HCT116 (cell line): ENCODE data around the gene ITGBL1. TPM values are rescaled to one million over a fixed set of nuclear protein-coding genes. Genes with fewer than 3 reads are reported as not detected.

Experiments used
- ATAC-seq: fragments of 200-7000 bp; cut with Tn5 transposase; 2 replicates; pipeline ENCODE4 v1.9.1; 2020; ENCODE audit warnings: mild to moderate bottlenecking, moderate library complexity
- BruUV-seq: library from RNA; stranded (reverse); fragments of 400-500 nt; replicated peaks from 2 replicates; lab custom pipeline; 2021; lab: Mats Ljungman, UMichigan
- CTCF ChIA-PET: fragments of 300-600 bp; sonication (Branson Sonifier 250); formaldehyde crosslinking; loops from one replicate; lab custom pipeline; 2021; ENCODE audit warnings: antibody characterized with exemption; lab: Charles Lee
- POLR2A ChIA-PET: fragments of 300-600, 350-600 bp; sonication (Branson Sonifier 250); formaldehyde crosslinking; loops from one replicate; lab custom pipeline; 2021; ENCODE audit warnings: antibody characterized with exemption; lab: Charles Lee
- RAD21 ChIA-PET, 2 experiments: fragments of 300-600 bp; sonication (Branson Sonifier 250); formaldehyde crosslinking; loops; one replicate each; lab custom pipeline; 2023; ENCODE audit warnings: low total read pairs in 2 of 2; ENCODE audit not compliant: uncharacterized antibody in 2 of 2, unreplicated experiment in 2 of 2, low non-redundant PET in 1 of 2; lab: Charles Lee
- DNase-seq: peaks from one replicate; pipeline ENCODE4 v3.0.0-alpha.2; 2010; ENCODE audit warnings: low read depth, low spot score
- H2AFZ ChIP-seq: fragments of 200-600 bp; shearing (Covaris generic), sonication (generic); 2 replicates; pipeline ENCODE4 v1.6.1; 2017; ENCODE audit warnings: low read depth, mixed run types, mixed read lengths, antibody characterized with exemption, low read length; ENCODE audit not compliant: poor library complexity, severe bottlenecking
- H3K27ac ChIP-seq: 2 replicates; pipeline ENCODE4 v1.5.1; 2012; ENCODE audit warnings: low read depth, low read length
- H3K27me3 ChIP-seq: fragments of 200-600 bp; sonication (generic); 2 replicates; pipeline ENCODE4 v1.6.1; 2016; ENCODE audit warnings: mixed run types, low read length, mixed read lengths; ENCODE audit not compliant: insufficient read depth
- H3K36me3 ChIP-seq, 2 experiments: fragments of 200-500 bp in 1 of 2; fragments of 200-600 bp in 1 of 2; sonication (Bioruptor generic) in 1 of 2; sonication (generic) in 1 of 2; 2 replicates each; pipeline versions ENCODE4 v1.5.1 to v1.6.1; 2014 to 2016; ENCODE audit warnings: low read length in 2 of 2, inconsistent platforms in 1 of 2, mixed read lengths in 1 of 2, mixed run types in 1 of 2; ENCODE audit not compliant: insufficient read depth in 2 of 2, control insufficient read depth in 1 of 2
- H3K4me1 ChIP-seq, 2 experiments: fragments of 200-600 bp in 1 of 2; sonication (generic) in 1 of 2; 2 replicates each; pipeline versions ENCODE4 v1.5.1 to v1.6.1; 2012 to 2017; ENCODE audit warnings: low read length in 2 of 2, inconsistent platforms in 1 of 2, mild to moderate bottlenecking in 1 of 2, mixed read lengths in 1 of 2, mixed run types in 1 of 2, moderate library complexity in 1 of 2; ENCODE audit not compliant: insufficient read depth in 2 of 2, control insufficient read depth in 1 of 2
- H3K4me2 ChIP-seq: fragments of 200-600 bp; sonication (generic); 2 replicates; pipeline ENCODE4 v1.6.1; 2017; ENCODE audit warnings: mixed run types, low read length, mixed read lengths
- H3K4me3 ChIP-seq, 2 experiments: fragments of 200-600 bp in 1 of 2; sonication (generic) in 1 of 2; replicated peaks in 1 of 2; 2 replicates each; pipeline ENCODE4 v1.5.1; 2011 to 2016; ENCODE audit warnings: low read length in 2 of 2, control low read depth in 1 of 2, low read depth in 1 of 2, mild to moderate bottlenecking in 1 of 2, mixed read lengths in 1 of 2, mixed run types in 1 of 2
- H3K79me2 ChIP-seq: fragments of 200-600 bp; sonication (generic); 2 replicates; pipeline ENCODE4 v1.6.1; 2017; ENCODE audit warnings: mild to moderate bottlenecking, mixed run types, low read length, moderate library complexity, mixed read lengths; ENCODE audit not compliant: insufficient read depth
- H3K9ac ChIP-seq: fragments of 200-600 bp; sonication (generic); 2 replicates; pipeline ENCODE4 v1.6.1; 2016; ENCODE audit warnings: low read length, mixed read lengths
- H3K9me2 ChIP-seq: fragments of 200-600 bp; sonication (generic), shearing (Covaris generic); 2 replicates; pipeline ENCODE4 v1.6.1; 2017; ENCODE audit warnings: mixed run types, mild to moderate bottlenecking, moderate library complexity; ENCODE audit not compliant: insufficient read depth
- H3K9me3 ChIP-seq, 2 experiments: fragments of 200-500 bp in 1 of 2; fragments of 200-600 bp in 1 of 2; sonication (Bioruptor generic) in 1 of 2; sonication (generic) in 1 of 2; 2 replicates each; pipeline ENCODE4 v1.6.1; 2014 to 2017; ENCODE audit warnings: low read length in 2 of 2, mixed read lengths in 2 of 2, inconsistent platforms in 1 of 2, low read depth in 1 of 2, mild to moderate bottlenecking in 1 of 2, mixed run types in 1 of 2, moderate library complexity in 1 of 2; ENCODE audit not compliant: control insufficient read depth in 1 of 2, insufficient read depth in 1 of 2
- H4K20me1 ChIP-seq: fragments of 200-600 bp; sonication (generic), shearing (Covaris generic); 2 replicates; pipeline ENCODE4 v1.6.1; 2017; ENCODE audit warnings: mixed run types, mild to moderate bottlenecking, moderate library complexity; ENCODE audit not compliant: insufficient read depth
- EGR1 ChIP-seq: IDR thresholded peaks from 2 replicates; pipeline ENCODE4 v1.6.1; 2012; ENCODE audit warnings: low read depth
- EZH2 ChIP-seq: fragments of 200-600 bp; sonication (generic); IDR thresholded peaks from 2 replicates; pipeline ENCODE4 v1.6.1; 2017; ENCODE audit warnings: antibody characterized with exemption, mixed run types
- EZH2phosphoT487 ChIP-seq: fragments of 200-600 bp; IDR thresholded peaks from 2 replicates; pipeline ENCODE4 v1.6.1; 2018; ENCODE audit warnings: antibody characterized with exemption, borderline replicate concordance
- POLR2A ChIP-seq: IDR thresholded peaks from 2 replicates; pipeline ENCODE4 v1.7.0; 2011; ENCODE audit warnings: borderline replicate concordance; ENCODE audit not compliant: insufficient read depth, insufficient read length; ENCODE audit errors: extremely low read depth
- POLR2AphosphoS5 ChIP-seq: IDR thresholded peaks from 2 replicates; pipeline ENCODE4 v1.6.1; 2011; ENCODE audit warnings: mild to moderate bottlenecking, low read depth, low read length, moderate library complexity
- RAD21 ChIP-seq: IDR thresholded peaks from 2 replicates; pipeline ENCODE4 v1.6.1; 2012; ENCODE audit warnings: low read depth, mild to moderate bottlenecking
- SIN3A ChIP-seq: IDR thresholded peaks from 2 replicates; pipeline ENCODE4 v1.6.1; 2012; ENCODE audit warnings: low read depth
- SP1 ChIP-seq: IDR thresholded peaks from 2 replicates; pipeline ENCODE4 v1.6.1; 2012; ENCODE audit warnings: low read depth
- YY1 ChIP-seq: IDR thresholded peaks from 2 replicates; pipeline ENCODE4 v1.6.1; 2011; ENCODE audit warnings: low read length, low read depth, moderate library complexity, mild to moderate bottlenecking; ENCODE audit not compliant: insufficient replicate concordance; ENCODE audit errors: extremely low read depth
- ZFX ChIP-seq: fragments of 450-650 bp; IDR thresholded peaks from 2 replicates; pipeline ENCODE4 v1.6.1; 2017
- ZNF274 ChIP-seq: fragments of 200-500 bp; sonication (Bioruptor generic); IDR thresholded peaks from 2 replicates; pipeline ENCODE4 v1.6.1; 2014; ENCODE audit warnings: mild to moderate bottlenecking, low read depth, low read length, inconsistent platforms
- intact Hi-C: fragments of 100-400 bp; cut with micrococcal nuclease; formaldehyde crosslinking; loops from 2 replicates; pipeline ENCODE4 v1.10.0; 2022
- total RNA-seq: library from RNA; stranded (reverse); gene quantifications from one replicate; pipeline ENCODE4 v1.2.1, GENCODE V29; 2021; ENCODE audit not compliant: unreplicated experiment
- TF ChIP-seq, protein P1 (sequence below), 3 experiments: fragments of 200-600 bp in 1 of 3; sonication (generic) in 1 of 3; IDR thresholded peaks in 2 of 3; conservative IDR thresholded peaks in 1 of 3; 2 replicates each; pipeline ENCODE4 v1.5.1; 2012 to 2017; ENCODE audit warnings: low read depth in 2 of 3, low read length in 2 of 3, antibody characterized with exemption in 1 of 3, borderline replicate concordance in 1 of 3, control low read depth in 1 of 3, mild to moderate bottlenecking in 1 of 3, mixed read lengths in 1 of 3, mixed run types in 1 of 3, moderate library complexity in 1 of 3; ENCODE audit not compliant: insufficient read depth in 1 of 3
- TF ChIP-seq, protein P2 (sequence below): IDR thresholded peaks from 2 replicates; pipeline ENCODE4 v1.6.1; 2012
- TF ChIP-seq, protein P3 (sequence below): IDR thresholded peaks from 2 replicates; pipeline ENCODE4 v1.6.1; 2011; ENCODE audit warnings: mild to moderate bottlenecking, low read length, moderate library complexity; ENCODE audit not compliant: insufficient replicate concordance; ENCODE audit errors: extremely low read depth

Gene ITGBL1
- total RNA-seq, 1 experiment from 2014 or later = 0.66 TPM

DNA sequence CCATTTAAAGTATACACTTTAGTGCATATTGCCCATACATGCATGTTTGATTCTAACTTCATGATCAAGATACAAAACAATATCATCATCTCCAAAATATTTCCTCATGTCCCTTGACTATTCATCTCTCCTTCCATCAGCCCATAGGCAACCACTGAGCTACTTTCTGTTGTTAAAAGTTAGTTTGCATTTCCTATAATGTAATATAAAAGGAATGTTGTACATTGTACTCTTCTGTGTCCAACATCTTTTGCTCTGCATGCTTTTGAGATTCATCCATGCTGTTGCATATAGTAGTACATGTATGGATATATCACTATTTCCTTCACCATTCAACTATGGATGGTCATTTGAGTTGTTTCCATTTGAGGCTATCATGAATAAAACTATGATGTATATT, 74.7 kb downstream of the ITGBL1 start:
- H3K9me2 ChIP-seq = no peaks in the 10 kb centered on the region
- peaks cover 0 to 2% of the 10 kb centered on the region in 2 experiments; a peak in 1 of 4 replicates for H3K9me3 ChIP-seq
- ATAC-seq = no peak
- H3K4me3 ChIP-seq = no peak overlapping the region
- no peak overlapping the region for H2AFZ ChIP-seq
- H3K9ac ChIP-seq = no peak overlapping the region
- DNase-seq = no peak
- H3K27me3 ChIP-seq = no peaks in the 10 kb centered on the region
- ChIA-PET POLR2A (interaction anchor here (0.7 kb wide), 1 partner anchor 355 kb away, joined by 3 read pairs; no protein-coding TSS in a partner anchor), RAD21 (no interaction called here), CTCF (no interaction called here)
- H3K4me1 ChIP-seq = no peaks in the 10 kb centered on the region
- H3K4me2 ChIP-seq = no peak overlapping the region
- H3K27ac ChIP-seq = no peak overlapping the region
- intact Hi-C loops = no loop called here
- TF ChIP-seq, protein P1, sequence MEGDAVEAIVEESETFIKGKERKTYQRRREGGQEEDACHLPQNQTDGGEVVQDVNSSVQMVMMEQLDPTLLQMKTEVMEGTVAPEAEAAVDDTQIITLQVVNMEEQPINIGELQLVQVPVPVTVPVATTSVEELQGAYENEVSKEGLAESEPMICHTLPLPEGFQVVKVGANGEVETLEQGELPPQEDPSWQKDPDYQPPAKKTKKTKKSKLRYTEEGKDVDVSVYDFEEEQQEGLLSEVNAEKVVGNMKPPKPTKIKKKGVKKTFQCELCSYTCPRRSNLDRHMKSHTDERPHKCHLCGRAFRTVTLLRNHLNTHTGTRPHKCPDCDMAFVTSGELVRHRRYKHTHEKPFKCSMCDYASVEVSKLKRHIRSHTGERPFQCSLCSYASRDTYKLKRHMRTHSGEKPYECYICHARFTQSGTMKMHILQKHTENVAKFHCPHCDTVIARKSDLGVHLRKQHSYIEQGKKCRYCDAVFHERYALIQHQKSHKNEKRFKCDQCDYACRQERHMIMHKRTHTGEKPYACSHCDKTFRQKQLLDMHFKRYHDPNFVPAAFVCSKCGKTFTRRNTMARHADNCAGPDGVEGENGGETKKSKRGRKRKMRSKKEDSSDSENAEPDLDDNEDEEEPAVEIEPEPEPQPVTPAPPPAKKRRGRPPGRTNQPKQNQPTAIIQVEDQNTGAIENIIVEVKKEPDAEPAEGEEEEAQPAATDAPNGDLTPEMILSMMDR (IDR thresholded peaks at IDR 0.05 in 2 of 3, conservative IDR thresholded peaks at IDR 0.05 in 1 of 3; ENCODE audit: borderline replicate concordance in 1 of 3, insufficient read depth in 1 of 3, low read depth in 2 of 3, low read length in 2 of 3) = no peak
- TF ChIP-seq YY1 (no peak), SP1 (no peak), POLR2A (no peak), EGR1 (no peak), ZFX (no peak), SIN3A (no peak), EZH2phosphoT487 (no peak), RAD21 (no peak), ZNF274 (no peak), POLR2AphosphoS5 (no peak), EZH2 (no peak)
- TF ChIP-seq, protein P2, sequence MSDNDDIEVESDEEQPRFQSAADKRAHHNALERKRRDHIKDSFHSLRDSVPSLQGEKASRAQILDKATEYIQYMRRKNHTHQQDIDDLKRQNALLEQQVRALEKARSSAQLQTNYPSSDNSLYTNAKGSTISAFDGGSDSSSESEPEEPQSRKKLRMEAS = no peak
- TF ChIP-seq, protein P3, sequence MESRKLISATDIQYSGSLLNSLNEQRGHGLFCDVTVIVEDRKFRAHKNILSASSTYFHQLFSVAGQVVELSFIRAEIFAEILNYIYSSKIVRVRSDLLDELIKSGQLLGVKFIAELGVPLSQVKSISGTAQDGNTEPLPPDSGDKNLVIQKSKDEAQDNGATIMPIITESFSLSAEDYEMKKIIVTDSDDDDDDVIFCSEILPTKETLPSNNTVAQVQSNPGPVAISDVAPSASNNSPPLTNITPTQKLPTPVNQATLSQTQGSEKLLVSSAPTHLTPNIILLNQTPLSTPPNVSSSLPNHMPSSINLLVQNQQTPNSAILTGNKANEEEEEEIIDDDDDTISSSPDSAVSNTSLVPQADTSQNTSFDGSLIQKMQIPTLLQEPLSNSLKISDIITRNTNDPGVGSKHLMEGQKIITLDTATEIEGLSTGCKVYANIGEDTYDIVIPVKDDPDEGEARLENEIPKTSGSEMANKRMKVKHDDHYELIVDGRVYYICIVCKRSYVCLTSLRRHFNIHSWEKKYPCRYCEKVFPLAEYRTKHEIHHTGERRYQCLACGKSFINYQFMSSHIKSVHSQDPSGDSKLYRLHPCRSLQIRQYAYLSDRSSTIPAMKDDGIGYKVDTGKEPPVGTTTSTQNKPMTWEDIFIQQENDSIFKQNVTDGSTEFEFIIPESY = no peak
- no peaks in the 10 kb centered on the region for H3K36me3 ChIP-seq
- no peaks in the 10 kb centered on the region for H4K20me1 ChIP-seq
- H3K79me2 ChIP-seq = no peaks in the 10 kb centered on the region
- no TSS peak for BruUV-seq
